NAMALWA (cell line): ENCODE measurements around the gene VSIR.

Experiments used
- DNase-seq: peaks from one replicate; pipeline ENCODE4 v3.0.0-alpha.2; 2015; ENCODE audit warnings: low spot score

Gene VSIR

DNA sequence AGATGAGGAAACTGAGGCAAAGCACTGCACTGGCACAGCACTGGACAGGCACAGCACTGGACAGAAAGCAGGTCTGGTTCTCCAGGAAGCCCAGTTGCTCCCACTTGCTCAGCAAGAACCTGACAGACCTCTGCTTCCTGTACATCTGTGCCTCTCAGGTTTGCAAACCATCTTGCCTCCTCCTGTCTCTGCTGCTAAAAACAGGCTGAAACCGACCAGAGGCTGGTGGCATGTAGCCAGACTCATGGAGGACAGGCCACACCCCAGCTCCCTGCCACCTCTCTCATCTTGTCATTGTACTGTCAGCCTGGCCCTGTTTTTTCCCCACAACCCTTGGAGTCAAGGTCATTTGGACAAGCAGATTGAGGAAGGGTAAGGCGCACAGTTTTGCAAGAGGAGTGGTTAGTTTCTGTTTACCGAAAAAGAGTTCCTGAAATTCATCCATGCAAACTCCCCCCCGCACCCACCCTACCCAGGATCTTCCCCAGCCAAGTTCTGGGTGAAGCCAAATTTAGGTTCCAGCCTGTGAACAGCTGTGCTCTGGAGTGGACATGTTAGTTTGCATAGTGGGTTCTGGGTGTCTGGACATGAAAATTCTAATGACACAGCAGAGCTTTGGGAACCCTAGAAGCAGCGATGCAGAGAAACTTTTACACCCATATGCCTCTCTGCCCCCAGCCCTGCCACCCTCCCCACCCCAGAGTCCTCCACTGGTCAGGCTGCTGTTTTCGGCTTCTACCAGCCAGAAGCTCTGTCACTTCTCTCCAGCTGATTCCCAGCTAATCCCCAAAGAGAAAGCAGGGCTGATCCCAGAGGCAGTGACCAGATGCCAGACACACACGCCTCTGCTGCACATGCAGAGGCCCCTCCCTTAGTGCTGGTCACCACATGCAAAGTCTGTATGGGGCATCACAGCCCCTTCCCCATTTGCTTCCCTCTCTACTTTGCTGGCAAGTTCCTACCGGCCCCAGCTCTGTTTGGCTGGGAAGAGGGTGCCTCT, 45.3 kb downstream of the VSIR start:
- DNase-seq: peak; percentile 84

GRCh38 chr10:71727105-71727737, 46.1 kb downstream of the VSIR start:
- peak; percentile 62 for DNase-seq

DNA sequence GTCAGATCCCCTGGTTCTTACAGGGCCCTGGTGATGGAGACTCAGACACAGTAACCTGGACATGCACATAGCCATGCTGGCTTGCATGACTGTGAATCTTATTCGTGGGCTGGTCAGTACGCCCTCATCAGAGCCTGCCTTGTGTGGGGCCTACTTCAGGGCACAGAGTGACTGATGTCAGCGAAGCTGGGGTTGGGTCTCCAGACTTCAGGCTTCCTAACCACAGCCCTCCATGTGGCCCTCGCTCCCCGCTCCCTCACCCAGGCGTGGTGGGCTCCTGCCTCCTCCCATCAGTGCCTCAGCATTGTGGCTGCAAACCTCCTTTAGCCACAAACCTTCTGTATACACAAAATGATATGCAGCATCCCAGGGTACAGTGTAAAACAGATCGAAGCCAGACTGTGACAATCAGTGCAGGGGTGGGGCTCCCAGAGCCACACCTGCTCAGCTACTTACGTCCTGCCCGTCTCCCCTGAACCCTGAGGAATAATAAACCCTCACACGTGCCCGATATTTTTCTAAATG, 46.7 kb downstream of the VSIR start:
- DNase-seq: no peak

DNA sequence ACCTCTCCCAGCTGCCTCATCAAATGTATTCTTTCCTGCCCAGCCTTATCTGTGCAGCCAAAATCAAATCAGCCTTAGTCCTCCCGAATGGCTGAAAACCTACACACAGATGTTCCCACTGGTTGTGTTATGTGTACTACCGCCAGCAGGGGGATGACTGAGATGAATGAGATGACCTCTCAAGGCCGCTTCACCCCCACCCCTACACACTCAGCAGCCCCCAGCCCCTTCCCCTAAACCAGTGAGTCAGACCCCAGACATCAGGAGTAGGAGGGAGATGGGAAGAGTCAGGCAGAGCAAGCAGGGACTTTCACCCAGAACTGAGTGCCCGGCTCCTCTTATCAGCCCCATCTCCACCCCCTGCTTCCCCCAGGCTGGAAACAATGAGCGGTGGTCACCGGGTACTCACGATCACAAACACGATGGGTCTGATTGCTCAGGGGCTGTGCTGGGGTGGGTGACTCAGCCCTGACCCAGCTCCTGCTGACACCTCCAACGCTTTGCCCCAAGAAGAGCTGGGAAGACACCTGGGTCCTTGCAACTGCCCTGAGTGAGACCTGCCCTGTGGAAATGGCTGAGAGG, 47.2 kb downstream of the VSIR start:
- DNase-seq: peak; percentile 62

DNA sequence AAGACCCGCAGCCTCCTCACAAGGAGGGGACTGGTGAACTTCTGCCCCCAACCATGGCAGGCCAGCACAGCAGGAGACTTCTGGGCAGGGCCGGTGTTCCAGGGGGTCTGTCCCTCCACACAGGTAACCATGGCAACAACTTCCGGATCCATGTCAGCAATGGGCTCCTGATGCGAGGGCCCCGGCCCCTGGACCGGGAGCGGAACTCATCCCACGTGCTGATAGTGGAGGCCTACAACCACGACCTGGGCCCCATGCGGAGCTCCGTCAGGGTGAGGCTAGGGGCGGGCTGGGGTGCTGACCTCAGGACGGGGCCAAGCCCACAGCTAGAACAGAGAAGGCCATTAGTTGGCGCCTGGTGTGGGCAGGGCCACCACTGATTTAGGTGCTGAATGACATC, 48.1 kb downstream of the VSIR start:
- no peak for DNase-seq

- DNase-seq: no peak
Measured at GRCh38 chr10:71724539-71724938, 48.8 kb downstream of the VSIR start.

GRCh38 chr10:71723311-71723710, 50.0 kb downstream of the VSIR start:
- DNase-seq: no peak

DNA sequence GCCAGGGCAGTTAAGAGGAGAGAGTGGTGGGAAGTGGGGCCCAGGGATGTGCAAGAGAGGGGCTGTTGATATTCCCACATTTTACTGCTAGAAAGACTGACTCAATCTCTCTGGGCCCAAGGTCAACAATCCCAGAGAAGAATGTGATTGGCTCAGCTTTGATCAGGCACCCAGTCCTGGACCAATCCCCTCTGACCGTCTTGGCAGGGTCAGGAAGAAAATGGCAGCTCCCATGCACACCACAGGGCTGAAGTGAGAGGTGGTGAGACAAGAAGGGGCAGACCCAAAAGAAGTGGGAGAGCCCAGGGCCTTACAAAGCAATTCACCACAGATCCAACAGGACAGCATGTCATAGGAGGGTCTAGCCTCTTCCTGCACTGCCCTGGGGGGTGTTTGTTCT, 50.5 kb downstream of the VSIR start:
- DNase-seq: no peak

- no peak for DNase-seq
Measured at GRCh38 chr10:71721313-71721712, 52.0 kb downstream of the VSIR start.

DNA sequence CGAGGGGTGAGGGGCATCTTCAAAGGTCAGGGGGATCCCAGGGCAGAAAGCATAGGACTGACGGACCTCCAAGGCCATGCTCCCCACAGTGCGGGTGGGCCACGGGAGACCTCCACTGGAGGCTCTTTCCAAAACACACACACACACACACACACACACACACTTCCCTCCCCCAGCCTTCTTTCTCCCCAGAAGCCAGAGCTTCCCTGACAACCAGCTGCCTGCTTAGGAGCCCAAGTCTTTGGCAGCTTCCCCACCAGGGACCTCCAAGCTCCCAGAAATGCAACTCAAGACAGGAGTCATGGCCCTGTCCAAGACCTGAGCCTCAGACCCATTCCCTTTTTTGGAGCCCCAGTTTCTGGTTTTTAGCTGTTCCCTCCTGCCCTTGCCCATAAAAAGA, 53.0 kb downstream of the VSIR start:
- DNase-seq: no peak

DNA sequence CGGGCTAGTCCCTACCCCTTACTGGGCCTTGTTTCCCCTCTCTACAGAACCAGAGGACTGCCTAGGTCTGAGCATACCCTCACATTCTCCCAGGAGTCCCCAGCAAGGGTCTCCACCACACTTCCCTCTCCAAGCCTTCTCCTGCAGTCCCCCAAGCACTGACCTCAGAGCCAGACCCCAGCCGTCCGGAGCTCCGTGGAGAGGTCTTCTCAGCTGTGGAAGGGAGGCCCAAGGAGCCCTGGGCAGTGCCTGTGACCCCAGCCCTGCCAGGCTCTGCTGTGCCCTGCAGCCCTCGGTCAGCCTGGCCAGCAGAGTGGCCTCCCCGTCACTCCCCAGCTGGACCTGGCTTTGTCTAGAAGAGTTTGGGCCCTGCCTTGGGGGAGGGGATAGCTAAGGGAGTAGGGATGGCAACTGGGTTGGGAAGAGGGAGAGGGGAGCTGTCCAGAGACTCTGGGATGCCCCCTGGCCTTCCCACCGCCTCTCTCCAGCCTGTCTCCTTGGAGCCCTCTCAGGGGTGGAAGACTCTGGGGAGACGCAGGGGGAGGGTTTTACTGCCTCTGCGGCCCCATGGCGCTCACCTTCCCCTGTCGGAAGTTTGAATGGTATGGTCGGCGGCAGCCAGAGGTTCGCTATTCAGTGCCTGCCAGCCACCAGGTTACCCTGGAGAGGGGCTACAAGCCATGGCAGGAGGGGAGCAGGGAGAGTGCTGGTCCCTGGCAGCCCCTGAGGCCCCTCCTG, 53.7 kb downstream of the VSIR start, which contains the start of gene C10orf105:
Gene C10orf105, minus strand, starts transcription at position 315 of the 738 bp plus-strand sequence. CDS start 3,441 bp downstream, outside the sequence.
- no peak for DNase-seq

DNA sequence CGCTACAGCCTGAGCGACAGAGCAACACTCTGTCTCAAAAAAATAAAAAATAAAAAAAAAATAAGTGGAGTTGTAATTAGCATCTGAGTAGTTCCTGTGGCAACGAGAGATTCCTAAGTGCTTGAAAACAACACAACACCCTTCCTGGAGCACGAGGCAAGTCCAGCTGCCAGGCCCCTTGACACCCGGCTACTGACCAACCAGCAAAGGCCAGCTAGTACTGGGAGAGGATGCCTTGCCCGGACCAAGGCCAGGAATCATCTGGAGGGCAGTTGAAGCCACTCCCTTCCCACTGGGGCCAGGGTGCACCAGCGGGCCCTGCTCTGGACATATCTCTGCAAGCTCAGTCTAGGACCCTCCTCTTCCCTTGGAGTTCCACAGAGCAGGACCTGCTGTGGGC, 54.3 kb downstream of the VSIR start:
- DNase-seq: no peak

DNA sequence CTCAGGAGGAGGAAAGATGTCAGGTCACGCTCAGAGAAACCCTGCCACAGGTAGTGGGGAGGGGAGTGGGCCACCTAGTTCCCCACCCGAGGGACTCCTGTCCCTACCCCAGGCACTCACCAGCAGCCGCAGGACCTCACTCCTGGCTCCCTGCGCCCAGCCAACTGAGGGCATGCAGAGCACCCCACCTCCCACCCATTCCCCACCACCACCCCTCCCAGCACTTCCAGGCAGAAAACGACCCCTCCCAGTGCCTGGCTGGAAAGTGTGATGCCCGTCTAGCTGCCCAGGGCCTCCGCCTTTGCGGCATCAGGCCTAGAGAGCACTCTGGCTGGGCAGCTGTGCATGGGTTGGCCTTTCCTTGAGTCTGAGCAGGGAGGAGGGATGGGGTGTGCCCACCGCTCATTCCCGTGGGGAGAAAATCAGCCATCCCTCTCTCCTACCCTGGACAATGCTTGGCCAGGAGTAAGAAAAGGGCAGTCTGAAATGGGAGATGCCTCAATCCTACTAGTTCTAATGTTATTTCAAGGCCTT, 55.1 kb downstream of the VSIR start:
- DNase-seq: no peak

GRCh38 chr10:71717551-71717951, 55.8 kb downstream of the VSIR start:
- DNase-seq: no peak

DNA sequence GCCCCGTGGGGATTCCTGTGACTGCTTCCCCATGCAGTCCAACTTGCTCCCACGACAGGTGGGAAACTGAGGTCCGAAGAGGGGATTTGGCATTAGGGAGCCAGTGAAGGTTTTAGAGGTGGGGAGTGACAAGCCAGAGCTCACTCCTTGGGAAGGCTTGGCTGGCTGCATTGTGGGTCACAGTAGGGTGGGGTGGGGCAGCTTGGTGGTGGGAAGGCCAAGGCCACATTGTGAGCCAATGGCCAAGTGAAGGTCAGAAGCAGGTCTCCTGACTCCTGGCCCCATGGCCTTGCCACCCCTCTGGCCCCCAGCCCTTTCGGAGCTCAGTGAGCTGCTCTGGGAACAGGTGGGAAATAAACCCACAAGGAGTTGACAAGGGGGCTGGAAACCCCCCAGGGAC, 56.3 kb downstream of the VSIR start:
- DNase-seq: no peak

- DNase-seq: no peak
Measured at GRCh38 chr10:71716426-71716825, 56.9 kb downstream of the VSIR start.

GRCh38 chr10:71715860-71716259, 57.5 kb downstream of the VSIR start:
- DNase-seq: no peak

DNA sequence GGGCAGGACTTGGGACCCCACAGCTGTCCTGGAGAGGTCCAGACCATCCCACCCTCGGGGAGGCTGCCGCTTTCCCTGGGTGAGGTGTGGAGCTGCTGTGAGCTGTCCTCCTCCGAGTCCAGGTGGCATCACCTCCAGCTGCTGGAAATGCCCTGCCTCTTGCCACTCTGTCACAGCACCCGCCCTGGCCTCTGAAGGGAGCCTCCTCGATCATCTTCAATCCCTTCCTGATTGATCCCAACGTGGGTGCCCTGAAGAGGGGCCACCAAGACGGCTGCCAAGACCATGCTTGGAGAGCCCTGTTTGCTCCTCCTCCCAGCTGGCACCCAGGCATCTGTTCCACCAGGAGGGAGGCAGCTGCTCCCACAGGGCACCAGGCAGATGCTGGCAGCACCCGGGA, 58.3 kb downstream of the VSIR start:
- no peak for DNase-seq

GRCh38 chr10:71714592-71714991, 58.7 kb downstream of the VSIR start:
- DNase-seq: no peak

DNA sequence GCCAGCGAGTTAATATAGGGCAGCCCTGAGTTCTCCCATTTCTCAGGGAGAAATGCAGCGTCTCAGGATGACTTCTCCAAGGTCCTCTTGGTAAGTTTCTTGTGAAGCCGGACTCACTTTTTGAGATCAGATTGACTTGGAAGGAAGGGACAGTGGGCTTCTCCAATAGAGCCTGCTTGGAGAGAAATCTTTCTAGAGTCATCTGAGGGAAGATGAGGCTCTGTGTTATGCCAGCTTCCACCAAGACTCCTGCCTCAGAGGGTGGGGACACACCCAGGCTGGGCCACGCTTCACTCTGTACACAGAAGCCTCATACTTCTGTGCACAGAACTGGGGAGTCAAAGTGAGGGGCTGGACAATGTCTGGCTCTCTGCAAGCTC, 59.3 kb downstream of the VSIR start:
- DNase-seq: no peak

DNA sequence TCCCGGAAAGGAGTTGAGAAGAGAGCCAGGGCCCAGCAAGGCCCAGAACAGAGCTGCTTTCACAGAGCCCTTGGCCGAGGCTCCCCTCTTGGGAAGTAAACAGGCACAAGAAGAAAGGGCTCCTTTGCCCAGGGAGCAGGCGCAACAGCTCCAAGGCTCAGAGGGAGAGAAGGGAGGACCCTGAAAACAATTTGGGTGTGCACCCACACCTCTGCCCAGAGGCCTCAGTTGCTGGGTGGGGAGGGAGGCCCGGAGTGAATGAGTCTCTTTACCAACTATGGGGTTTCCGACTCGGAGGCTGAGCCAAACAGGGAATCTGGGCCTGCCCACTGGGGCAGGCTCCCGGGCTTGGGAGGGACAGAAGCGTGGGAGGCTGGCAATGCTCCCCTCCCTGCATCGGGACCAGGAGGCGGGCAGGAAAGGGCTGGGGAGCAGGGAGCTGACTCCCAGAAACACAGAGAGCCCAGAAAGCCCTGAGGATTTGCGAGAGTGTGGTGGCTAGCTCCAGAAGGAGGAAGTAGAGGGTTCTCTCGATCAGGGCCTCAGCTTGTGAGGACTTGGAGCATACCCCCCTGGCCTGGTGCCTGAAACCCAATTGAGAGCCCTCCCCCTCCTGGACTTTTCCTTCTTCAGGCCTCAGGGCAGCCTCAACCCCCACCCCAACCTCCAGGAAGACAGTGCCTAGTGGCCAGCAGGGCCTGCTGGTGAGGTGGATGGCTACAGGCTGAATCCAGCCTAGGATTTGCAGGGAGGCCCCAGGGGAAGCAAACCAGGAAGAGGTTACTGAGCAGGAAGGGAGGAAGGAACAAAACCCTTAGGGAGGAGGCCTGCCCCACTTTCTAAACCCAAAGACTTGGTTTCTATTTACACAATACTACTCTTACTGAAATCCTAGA, 59.9 kb downstream of the VSIR start:
- no peak for DNase-seq
